Heart left ventricle (tissue), 13 donors: ENCODE measurements around the gene CPLANE1.

ENCODE experiments used
- CTCF ChIP-seq, 12 donors: fragments of 200-600 bp; sonication (generic) in 4 of 12; IDR thresholded peaks; one replicate each; pipeline versions ENCODE4 v1.5.0 to v1.8.0; 2018 to 2022; ENCODE audit warnings: antibody characterized with exemption in 12 of 12, mild to moderate bottlenecking in 5 of 12
- POLR2A ChIP-seq, 2 donors: fragments of 450-650 bp; IDR thresholded peaks; one replicate each; pipeline ENCODE4 v1.6.1; 2017; ENCODE audit warnings: antibody characterized with exemption in 2 of 2, mild to moderate bottlenecking in 2 of 2, moderate library complexity in 2 of 2
- donor health status: ischemic (EF 13 %, LVEDD 7.1; RV severe dilation, severe dysfunction).
- donor health status: DM: no; HTN: yes; CAD: no.
- donor health status: DM: no; HTN: no; CAD: no.
- donor health status: ischemic (EF 25% LVEDD 6.9; RV normal size, moderate dysfunction).
- donor health status: ischemic (EF 25% LVEDD 5.7; RV mildly dilated, moderate dysfunction).
- donor health status: ischemic (EF 35%, LVEDD 5.7; RV mildly dilated, moderate dysfunction).
- donor health status: nonischemic (EF 11% LVEDD 7.7; RV severe dilation, severe dysfunction).
- donor health status: DM: yes; HTN: yes; CAD: no.
- donor health status: PGD.
- donor health status: ischemic (EF 29% LVEDD 5.4; RV normal size, mild dysfunction).
- donor health status: nonischemic (EF 23%, LVEDD 6.1; RV moderate dilation, normal function).

GRCh38 chr5:37206736-37207135 lies 42.4 kb downstream of the CPLANE1 start:
- no peak for TF ChIP-seq CTCF (IDR thresholded peaks at IDR 0.05)
- no peak for TF ChIP-seq POLR2A (IDR thresholded peaks at IDR 0.05)
